Stimulated activated CD8-positive, alpha-beta memory T cell treated with anti-CD3 and anti-CD28 coated beads, Interleukin-4, amount 100 ng/mL, for 48 hours (primary cell): ENCODE data around the gene PAM.
"Not testable (repeated sequence)": the region's sequence is repeated elsewhere in the genome, so short reads cannot be mapped to it uniquely, and the experiment has no call there.

Experiments used
- DNase-seq: peaks from one replicate; pipeline ENCODE4 v3.0.0-alpha.2; 2020

Gene PAM

DNA sequence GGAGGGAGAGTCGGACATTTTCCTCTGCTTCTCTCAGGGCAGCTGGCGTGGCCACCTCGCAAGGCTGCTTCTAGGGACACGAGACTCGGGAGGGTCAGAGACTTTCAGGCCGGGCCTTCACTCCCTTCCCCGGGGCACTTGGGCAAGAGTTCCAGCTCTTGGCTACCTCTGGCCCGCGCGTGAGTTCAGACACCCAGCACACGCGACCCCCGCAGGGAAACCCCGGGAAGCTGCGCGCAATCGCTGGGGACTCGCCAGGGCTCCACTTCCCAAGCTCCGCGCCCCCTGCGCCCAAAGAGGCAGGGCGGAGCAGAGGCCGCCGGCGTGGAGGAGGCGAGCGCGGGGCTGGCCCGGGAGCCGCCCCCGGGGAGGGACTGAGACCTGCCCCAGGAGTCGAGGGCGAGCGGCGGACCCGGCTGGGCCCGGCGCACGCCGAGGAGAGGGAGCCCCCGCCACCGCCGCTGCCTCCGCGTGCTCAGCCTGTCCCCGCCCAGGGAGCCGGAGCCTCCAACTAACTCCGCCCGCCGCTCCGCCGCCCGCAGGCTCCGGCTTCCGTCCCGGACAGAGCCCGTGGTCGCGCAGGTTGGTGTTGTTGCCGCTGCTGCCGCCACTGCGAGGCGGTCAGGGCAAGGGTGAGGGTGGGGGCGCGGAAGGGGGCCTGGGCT, at the start of gene PAM:
Gene PAM (plus strand): TSS at position 539 of the 665 bp plus-strand sequence. CDS start 110,891 bp downstream, outside the sequence.
- DNase-seq = peak; percentile 83

- no peak for DNase-seq
Measured at GRCh38 chr5:102711525-102712385, 43.4 kb upstream of the PAM start.

DNA sequence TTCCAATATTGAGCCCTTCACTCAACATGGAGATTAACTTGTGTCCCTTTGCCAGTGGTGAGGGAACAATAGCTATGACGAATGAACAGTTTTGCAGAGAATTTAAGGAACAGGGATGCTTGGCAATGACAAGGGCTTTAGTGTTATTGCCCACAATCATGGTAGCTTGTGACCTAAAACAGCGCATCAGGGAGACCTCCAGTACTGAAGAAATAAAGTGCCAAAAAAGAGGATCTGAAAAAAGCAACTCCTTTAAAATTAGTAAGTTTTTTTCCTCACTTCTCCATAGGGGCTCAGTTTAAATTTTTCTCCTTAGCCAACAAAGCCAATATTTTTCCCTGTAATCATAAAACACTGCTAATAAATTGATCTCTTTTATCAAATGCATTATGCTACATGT, 41.8 kb upstream of the PAM start:
- DNase-seq = no peak

DNA sequence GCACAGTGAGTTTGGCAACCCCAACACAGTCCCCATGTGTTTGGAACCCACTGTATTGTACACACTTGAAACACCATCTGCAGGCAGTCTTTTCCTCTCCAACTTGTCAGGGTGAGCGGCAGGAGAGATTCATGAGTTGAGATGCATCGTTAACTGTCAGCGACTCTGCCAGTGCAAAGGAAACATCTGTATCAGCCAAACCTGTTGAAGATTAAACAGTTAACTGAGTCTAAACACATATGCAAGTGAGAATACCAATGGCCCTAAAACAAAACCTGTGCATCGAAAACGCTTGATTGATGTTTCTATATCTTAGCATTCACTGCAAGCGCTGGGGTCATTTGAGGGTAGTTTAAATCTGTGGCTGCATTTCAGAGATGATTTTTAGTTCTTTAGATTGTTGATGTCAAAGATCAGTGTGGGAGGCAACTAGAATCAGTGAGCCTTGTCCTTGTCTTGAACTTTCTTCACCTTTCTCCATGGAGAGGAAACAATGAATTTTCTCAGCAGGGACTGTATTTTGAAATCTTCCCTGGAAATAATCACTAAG, 41.3 kb upstream of the PAM start:
- no peak for DNase-seq

DNA sequence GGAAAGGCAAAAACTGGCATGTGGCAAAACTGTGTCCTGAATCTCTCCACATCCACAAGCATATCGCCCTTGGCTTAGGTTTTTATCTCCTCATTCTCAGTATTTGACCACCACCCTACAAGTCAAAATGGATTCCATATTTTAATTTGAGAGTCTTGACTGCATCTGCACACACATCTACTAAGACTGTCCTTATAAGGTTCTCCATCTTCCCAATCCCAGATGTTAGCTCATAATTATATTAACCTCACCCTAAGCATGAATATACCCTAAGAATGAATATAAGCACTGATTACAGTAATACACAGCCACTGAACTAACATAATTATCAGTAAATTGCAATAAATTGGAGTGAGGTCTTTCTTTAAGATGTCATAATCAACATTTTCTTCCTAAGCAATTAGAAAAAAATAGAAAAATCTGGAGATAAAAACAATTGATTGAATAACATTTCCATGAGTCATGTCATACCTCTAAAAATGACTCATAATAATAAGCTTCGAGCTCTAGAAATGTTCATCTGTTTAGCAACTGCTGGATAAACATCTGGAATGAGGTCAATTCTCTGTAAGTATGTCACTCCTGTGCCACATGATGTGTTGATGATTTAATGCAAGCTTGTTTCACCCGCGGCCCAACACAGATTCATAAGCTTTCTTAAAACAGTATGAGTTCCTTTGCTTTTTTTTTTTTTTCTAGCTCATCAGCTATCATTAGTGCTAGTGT, 39.9 kb upstream of the PAM start:
- no peak for DNase-seq

DNA sequence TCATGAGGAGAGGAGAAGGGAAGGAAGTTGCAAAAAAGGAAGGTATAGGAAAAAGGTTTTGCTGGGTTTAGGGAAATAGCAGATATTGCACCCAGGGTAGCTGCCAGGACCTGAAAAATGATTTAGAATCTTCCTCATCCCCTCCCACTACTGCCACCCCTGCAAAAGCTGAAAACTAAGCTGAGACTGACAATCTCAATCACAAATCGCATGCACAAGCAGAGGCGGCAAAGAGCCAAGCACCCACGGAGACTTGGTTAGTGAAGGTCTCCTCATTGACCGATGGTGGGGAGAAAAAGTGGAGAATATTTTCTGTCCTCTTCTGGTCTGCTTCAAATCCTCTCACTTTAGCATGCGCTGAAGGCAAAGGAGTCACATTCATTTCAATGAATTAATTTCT, 39.1 kb upstream of the PAM start:
- no peak for DNase-seq

DNA sequence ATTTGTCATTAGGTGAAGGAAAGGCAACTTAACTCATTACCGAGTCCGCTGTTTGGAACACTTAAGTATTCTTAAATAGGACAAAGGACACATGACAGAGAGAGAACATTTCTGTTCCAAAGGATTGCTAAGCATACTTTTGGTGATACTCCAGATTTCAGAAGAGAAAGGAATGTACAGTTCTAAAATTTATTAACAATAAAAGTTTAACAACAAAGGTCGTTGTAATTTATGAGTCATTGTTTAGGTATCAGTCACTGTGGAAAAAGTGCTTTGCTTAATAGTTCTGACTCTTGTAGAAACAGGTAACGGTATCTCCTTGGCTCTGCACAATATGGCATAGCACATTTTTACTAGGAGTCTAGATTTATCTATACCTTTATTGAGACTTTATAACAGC, 36.3 kb upstream of the PAM start:
- DNase-seq = no peak

- no peak for DNase-seq
Measured at GRCh38 chr5:102719886-102720285, 35.2 kb upstream of the PAM start.

GRCh38 chr5:102720969-102721368, 34.1 kb upstream of the PAM start:
- DNase-seq = no peak

DNA sequence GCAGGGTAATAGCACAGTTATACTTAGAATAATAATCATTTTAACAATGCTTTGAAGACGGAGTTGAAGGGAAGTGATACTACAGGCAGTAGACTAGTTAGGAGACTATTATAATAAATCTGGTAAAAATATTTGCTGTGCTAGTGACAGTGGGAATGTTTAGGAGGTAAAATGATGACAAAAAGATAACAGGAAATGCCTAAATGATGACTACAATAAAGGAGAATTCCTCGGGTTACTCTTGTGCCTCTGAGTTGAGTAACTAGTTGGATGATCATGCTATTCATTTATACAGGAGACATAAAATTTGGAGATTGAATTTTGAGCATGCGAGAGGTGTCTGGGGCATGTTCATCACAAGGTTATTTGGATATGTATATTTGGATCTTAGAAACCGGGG, 32.2 kb upstream of the PAM start:
- DNase-seq = no peak

DNA sequence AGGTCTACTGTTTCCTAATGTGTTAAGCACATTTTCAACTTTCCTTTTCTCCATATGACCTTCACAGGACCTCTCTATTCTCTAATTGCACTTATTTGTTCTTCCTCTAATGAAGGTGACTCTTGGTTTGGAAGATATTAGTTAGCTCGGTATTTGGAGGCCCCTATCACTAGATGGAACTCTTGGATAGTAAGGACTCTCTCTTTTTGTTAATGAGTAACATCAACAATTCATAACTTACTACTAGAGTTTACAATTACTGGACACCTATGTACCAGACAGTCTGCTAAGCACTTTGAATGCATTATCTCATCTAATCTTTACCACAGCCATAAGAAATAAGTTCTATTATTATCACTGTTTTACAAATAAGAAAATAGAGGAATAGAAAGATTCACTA, 23.4 kb upstream of the PAM start:
- no peak for DNase-seq

DNA sequence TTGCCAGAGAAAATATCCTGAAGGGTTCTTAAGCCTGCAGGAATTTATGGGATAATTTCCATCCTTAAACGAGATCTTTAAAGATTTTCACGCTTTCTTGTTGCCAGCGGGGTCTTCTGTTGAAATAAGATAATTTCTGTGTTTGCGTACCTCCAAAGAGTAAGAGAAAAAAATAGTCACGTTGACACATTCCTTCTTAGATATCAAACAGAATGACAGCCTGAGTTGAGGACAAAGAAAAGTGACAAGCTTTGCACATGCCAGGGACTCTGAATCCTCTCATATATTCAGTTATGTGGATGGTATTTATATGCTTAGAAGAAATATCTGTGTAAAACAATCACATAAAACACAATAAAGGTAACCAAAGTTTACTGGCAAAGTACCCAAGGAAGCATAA, 21.6 kb upstream of the PAM start:
- DNase-seq = no peak

- DNase-seq = no peak
Measured at GRCh38 chr5:102737161-102737560, 17.9 kb upstream of the PAM start.

GRCh38 chr5:102737805-102738469, 17.2 kb upstream of the PAM start:
- DNase-seq = no peak

GRCh38 chr5:102740515-102740914, 14.6 kb upstream of the PAM start:
- DNase-seq = no peak

DNA sequence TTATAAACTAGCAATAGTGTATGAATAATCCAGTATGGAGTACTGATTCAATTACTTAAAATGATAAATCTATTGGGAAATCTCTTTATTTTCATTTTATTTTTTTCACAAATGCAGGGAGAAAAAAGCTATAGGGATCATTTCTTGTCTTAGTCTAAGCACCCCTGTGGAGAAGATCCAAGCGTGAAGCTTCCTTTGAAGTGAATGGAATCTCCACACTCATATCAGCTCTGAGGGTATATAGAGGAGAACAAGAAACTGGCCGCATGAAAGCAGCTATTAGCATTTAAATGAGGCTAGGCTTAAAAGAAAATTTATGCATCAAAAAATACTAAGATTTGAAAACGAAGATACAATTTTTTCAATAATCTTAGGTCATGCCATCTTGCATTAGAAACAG, 12.9 kb upstream of the PAM start:
- no peak for DNase-seq

DNA sequence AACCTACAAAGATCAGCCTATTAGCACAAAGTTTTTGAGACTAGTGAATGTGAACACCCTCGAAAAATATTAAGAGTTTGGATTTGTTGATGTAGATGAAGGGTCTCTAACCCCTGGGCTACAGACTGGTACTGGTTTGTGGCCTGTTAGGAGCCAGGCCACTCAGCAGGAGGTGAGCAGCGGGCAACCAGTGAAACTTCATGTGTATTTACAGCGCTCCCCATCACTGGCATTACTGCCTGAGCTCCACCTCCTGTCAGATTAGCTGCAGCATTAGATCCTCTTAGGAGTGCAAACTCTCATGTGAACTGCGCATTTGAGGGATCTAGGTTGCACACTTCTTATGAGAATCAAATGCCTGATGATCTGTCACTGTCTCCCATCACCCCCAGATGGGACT, 11.2 kb upstream of the PAM start:
- DNase-seq = no peak

DNA sequence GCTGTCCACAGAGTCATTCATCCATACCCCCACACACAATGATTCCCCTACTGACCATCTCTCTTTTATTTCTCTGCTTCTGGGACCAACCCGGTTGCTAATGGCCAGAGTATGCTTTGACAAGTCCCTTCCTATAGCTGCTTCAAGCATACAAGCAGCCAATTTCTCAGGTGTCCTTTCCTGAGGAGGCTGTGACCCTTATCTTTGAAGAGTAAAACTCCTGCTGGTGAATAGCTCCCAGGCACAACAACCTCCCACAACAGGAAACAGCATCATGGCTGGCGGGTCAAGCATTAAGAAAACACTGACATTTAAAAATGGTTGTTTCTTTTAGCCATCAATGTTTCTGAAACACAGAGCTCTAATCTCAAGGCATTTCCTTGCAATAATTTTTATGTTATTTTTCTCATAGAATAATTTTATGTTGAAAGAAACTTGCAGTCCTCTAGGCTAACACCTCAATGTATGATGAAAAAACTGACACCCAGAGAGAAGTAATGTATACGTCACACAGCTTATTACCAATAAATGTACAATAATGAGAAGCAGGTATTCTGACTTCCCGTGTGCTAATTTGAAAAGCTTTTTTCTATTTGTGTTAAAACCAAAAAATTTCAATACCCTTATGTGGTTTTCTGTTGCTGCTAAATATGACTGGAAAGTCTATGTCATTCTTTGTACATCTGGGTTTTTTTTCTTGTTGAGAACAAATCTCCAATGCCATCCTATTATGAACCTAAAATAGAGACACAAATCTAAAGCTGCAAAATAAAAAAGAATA, 7.5 kb upstream of the PAM start:
- DNase-seq = no peak

GRCh38 chr5:102749416-102750030, 5.6 kb upstream of the PAM start:
- DNase-seq = no peak

GRCh38 chr5:102750151-102750834, 4.8 kb upstream of the PAM start:
- no peak for DNase-seq

DNA sequence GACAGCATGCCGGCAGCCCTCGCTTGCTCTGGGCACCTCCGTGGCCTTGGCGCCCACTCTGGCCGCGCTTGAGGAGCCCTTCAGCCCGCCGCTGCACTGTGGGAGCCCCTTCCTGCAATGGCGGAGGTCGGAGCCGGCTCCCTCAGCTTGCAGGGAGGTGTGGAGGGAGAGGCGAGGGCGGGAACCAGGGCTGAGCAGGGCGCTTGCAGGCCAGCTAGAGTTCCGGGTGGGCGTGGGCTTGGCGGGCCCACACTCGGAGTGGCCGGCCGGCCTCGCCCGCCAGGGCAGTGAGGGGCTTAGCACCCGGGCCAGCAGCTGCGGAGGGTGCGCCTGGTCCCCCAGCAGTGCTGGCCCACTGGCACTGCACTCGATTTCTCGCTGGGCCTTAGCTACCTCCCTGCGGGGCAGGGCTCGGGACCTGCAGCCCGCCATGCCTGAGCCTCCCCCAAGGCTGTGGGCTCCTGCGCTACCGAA, 3.2 kb upstream of the PAM start:
- not testable (repeated sequence) for DNase-seq
